Psoas muscle (tissue), 8 donors: ENCODE measurements around the gene GALNT17. TPM values are rescaled to one million over a fixed set of nuclear protein-coding genes. Genes with fewer than 3 reads are reported as not detected.

ENCODE experiments used
- ATAC-seq, 4 donors: fragments of 200-7000 bp; cut with Tn5 transposase; one replicate each; pipeline ENCODE4 v1.9.1; 2020; ENCODE audit warnings: moderate library complexity in 3 of 4, mild to moderate bottlenecking in 2 of 4
- DNase-seq, 2 donors: peaks; one replicate each; pipeline ENCODE4 v3.0.0-alpha.2; 2020
- H3K27ac ChIP-seq: fragments of 200-600 bp; one replicate; pipeline ENCODE4 v1.8.0; 2022
- H3K27me3 ChIP-seq, 3 donors: fragments of 200-600 bp in 1 of 3; one replicate each; pipeline versions ENCODE4 v1.6.1 to v1.8.0; 2013 to 2022; ENCODE audit warnings: low read length in 2 of 3, mild to moderate bottlenecking in 2 of 3, moderate library complexity in 1 of 3; ENCODE audit not compliant: insufficient read depth in 3 of 3
- H3K36me3 ChIP-seq, 2 donors: fragments of 200-600 bp in 1 of 2; one replicate each; pipeline versions ENCODE4 v1.6.1 to v1.8.0; 2013 to 2022; ENCODE audit warnings: low read depth in 1 of 2, mild to moderate bottlenecking in 1 of 2, moderate library complexity in 1 of 2; ENCODE audit not compliant: insufficient read depth in 1 of 2
- H3K4me1 ChIP-seq: fragments of 200-600 bp; one replicate; pipeline ENCODE4 v1.8.0; 2022
- H3K4me3 ChIP-seq: fragments of 200-600 bp; one replicate; pipeline ENCODE4 v1.8.0; 2022; ENCODE audit warnings: mild to moderate bottlenecking
- H3K9me3 ChIP-seq: fragments of 200-600 bp; one replicate; pipeline ENCODE4 v1.8.0; 2022
- WGBS, 3 donors: extraction: QIAGEN DNeasy Blood & Tissue Kit; methylation state at CpG; one replicate each; pipeline versions ENCODE4 v1.1.6 to v1.1.7; 2013; 5-methylcytosine and 5-hydroxymethylcytosine counted together
- intact Hi-C, 2 donors: fragments of 100-400 bp; cut with DNase I; formaldehyde crosslinking; loops; one replicate each; pipeline versions ENCODE4 v1.11.0 to v1.14.2; 2022
- polyA plus RNA-seq, 3 donors: library from polyadenylated mRNA; stranded (reverse); fragments of 200-250 nt; gene quantifications; one replicate each; pipeline ENCODE4 v1.2.3, GENCODE V29; 2013
- total RNA-seq, 4 donors: library from RNA; stranded (reverse); fragmentation: NEBNext Ultra II Directional in 2 of 4; extraction: Animal tissue kit (Norgen Biotek cat#: 25700) in 2 of 4; gene quantifications; one replicate each; pipeline versions ENCODE4 v1.2.1 to v1.2.4, GENCODE V29; 2021 to 2023
- TF ChIP-seq, protein P1 (sequence below): fragments of 200-600 bp; IDR thresholded peaks from one replicate; pipeline ENCODE4 v1.8.0; 2022; ENCODE audit warnings: antibody characterized with exemption
- donor health status: healthy with polysubstance abuse.
- donor health status: DM: no; HTN: no; CAD: no; lungs with moderate emphysema.
- donor health status: Bipolar disorder and iron deficiency.
- donor health status: healthy.
- donor health status: DM: yes; HTN: yes; CAD: no.
- donor health status: DM: no; HTN: no; CAD: no.
- donor health status: DM: no; HTN: no; CAD: no.
- donor health status: DM: yes; HTN: yes; CAD: no.

The GALNT17 gene
- total and polyA plus RNA-seq, 7 donors = 0.17 to 3.5 (median 0.65) TPM

DNA sequence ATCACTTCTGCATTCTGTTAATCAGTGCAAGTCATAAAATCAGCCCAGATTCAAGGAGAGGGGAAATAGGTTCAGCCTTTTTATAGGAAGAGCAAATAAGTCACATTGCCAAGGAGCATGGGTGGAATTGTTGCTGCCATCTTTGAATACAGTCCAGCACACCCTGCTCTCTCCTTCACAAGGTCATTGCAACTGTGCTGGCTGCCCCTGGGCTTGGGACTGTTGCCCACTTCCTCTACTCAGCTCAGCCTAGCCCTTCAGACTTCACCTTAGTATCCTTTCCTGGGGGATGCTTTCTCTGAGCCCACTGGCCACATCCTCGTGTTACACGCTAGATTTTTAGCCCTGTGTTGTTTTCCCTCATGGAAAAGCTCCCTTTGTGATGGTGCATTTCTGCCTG, 527.7 kb downstream of the GALNT17 start:
- Histone ChIP-seq H3K9me3 (no peaks in the 10 kb centered on the region), H3K27me3 (no peaks in the 10 kb centered on the region), H3K4me3 (no peak overlapping the region), H3K4me1 (no peaks in the 10 kb centered on the region), H3K36me3 (no peaks in the 10 kb centered on the region), H3K27ac (no peak overlapping the region)
- intact Hi-C loops = no loop called here
- DNase-seq (no peak), ATAC-seq (no peak)
- TF ChIP-seq, protein P1, sequence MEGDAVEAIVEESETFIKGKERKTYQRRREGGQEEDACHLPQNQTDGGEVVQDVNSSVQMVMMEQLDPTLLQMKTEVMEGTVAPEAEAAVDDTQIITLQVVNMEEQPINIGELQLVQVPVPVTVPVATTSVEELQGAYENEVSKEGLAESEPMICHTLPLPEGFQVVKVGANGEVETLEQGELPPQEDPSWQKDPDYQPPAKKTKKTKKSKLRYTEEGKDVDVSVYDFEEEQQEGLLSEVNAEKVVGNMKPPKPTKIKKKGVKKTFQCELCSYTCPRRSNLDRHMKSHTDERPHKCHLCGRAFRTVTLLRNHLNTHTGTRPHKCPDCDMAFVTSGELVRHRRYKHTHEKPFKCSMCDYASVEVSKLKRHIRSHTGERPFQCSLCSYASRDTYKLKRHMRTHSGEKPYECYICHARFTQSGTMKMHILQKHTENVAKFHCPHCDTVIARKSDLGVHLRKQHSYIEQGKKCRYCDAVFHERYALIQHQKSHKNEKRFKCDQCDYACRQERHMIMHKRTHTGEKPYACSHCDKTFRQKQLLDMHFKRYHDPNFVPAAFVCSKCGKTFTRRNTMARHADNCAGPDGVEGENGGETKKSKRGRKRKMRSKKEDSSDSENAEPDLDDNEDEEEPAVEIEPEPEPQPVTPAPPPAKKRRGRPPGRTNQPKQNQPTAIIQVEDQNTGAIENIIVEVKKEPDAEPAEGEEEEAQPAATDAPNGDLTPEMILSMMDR = no peak
- 93 to 100% (median 93%) methylated on average over 2 of the region's 2 CpGs for WGBS, 3 donors

DNA sequence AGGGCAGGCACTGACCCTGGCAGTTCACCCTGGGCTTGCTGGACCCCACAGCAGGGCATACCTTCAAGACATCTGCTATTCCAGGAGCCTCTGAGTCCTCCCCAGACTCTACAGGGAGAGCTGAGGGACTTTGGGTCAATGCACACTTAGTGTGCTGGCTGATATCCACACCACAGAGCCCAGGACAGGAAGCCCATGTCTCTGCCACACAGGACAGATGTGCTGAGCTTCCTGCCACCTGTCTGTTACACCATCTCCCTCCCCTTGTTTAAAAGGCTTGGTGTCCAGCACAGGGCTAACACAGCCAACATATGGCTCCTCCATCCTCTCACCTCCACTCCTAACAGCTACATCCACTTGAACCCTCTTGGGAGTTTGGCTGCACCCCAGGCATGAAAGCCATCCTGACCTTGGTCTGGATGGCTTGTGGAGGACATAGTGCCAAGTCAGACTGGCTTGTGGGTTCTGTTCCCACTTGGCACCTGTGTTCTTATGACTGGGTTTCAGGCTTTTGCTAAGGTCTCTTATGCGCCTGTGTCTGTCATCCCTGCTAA, 529.8 kb downstream of the GALNT17 start:
- TF ChIP-seq, protein P1 = no peak
- no peaks in the 10 kb centered on the region for H3K27me3 ChIP-seq
- DNase-seq = no peak
- WGBS, 3 donors = 83 to 93% (median 89%) methylated on average over 1 of the region's 1 CpG
- H3K4me3 ChIP-seq = no peak overlapping the region
- H3K9me3 ChIP-seq = no peaks in the 10 kb centered on the region
- intact Hi-C loops = no loop called here
- H3K36me3 ChIP-seq = no peaks in the 10 kb centered on the region
- no peaks in the 10 kb centered on the region for H3K4me1 ChIP-seq
- ATAC-seq = peak in 1 of 4 donors; percentile 25
- no peak overlapping the region for H3K27ac ChIP-seq

DNA sequence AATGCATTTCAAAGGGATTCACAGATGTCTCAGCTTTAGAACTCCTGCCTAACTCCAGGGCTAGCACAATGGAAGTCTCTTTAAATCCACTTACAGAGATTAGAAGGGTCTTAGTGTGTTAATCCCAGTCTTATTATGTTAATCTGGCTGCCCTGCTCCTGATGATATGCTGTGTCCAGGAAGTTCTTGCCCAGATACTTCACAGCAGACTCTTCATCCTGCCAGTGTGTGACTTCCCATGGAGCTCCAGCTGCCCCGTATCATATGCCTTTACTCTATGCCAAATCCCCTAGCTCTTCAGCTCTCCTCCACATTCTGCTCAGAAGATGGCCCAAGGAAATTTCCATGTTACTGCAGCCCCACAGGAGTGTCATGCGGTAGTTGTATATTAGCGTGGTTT, 533.8 kb downstream of the GALNT17 start:
- TF ChIP-seq, protein P1 = no peak
- Histone ChIP-seq H3K4me3 (no peak overlapping the region), H3K27ac (no peak overlapping the region), H3K9me3 (no peaks in the 10 kb centered on the region), H3K4me1 (no peaks in the 10 kb centered on the region), H3K27me3 (no peaks in the 10 kb centered on the region), H3K36me3 (no peaks in the 10 kb centered on the region)
- intact Hi-C loops = no loop called here
- DNase-seq (no peak), ATAC-seq (no peak)
- WGBS, 3 donors = 79 to 88% (median 80%) methylated on average over 3 of the region's 3 CpGs

DNA sequence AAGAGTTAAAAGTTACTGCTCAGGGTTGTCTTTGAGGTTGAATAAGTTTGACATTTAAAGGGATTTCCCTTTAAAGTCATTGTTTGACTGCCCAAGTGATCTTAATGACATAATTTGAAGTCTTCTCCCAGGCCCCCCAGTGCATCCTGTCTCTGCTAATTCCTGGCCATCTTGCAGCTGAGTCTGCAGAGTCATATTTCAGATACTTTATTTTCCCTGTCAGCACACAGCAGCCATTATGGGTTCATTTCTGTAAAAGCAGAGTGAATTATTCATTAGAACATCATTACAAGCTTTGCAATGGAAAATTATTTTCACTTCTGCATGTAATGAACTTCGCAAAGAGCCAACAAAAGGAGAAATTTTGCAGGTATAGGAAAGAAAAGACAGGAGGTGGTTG, 536.6 kb downstream of the GALNT17 start:
- ATAC-seq (no peak), DNase-seq (no peak)
- no peaks in the 10 kb centered on the region for H3K4me1 ChIP-seq
- no peaks in the 10 kb centered on the region for H3K36me3 ChIP-seq
- TF ChIP-seq, protein P1 = no peak
- H3K27ac ChIP-seq = no peak overlapping the region
- no peak overlapping the region for H3K4me3 ChIP-seq
- intact Hi-C loops = no loop called here
- H3K9me3 ChIP-seq = no peaks in the 10 kb centered on the region
- H3K27me3 ChIP-seq = no peaks in the 10 kb centered on the region
- WGBS, 3 donors = 94 to 100% (median 97%) methylated on average over 1 of the region's 1 CpG

DNA sequence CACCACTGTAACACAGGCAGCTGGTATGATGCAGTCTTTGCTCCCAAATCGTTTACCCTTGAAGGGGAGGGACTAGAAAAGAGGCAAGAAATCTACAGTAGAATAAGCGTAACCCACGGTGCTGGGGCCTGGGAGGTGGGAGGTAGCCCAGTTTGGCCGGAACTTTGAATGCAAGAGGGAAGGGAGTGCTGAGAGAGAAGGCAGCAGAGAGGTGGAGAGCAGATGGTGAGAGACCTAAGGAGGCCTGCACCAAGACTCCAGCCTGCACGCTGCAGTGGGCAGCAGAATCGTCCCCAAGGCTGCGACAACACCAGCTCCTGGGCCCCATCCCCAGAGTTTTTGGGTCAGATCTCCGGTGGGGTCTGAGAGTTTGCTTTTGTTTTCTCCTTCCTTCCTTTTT, 547.5 kb downstream of the GALNT17 start:
- intact Hi-C loops = no loop called here
- Histone ChIP-seq H3K9me3 (no peaks in the 10 kb centered on the region), H3K27me3 (peaks cover 0 to 5% (median 0%) of the 10 kb centered on the region in 3 donors), H3K4me1 (no peaks in the 10 kb centered on the region), H3K27ac (no peak overlapping the region), H3K36me3 (no peaks in the 10 kb centered on the region), H3K4me3 (no peak overlapping the region)
- ATAC-seq (no peak), DNase-seq (no peak)
- WGBS, 3 donors = 53 to 66% (median 56%) methylated on average over 8 of the region's 8 CpGs
- TF ChIP-seq, protein P1 = no peak
